GM18858 (cell line): ENCODE results near the gene ST3GAL6.

Experiments used
- ATAC-seq: cut with Tn5 transposase; IDR thresholded peaks from one replicate; pipeline ENCODE4 v1.9.1; 2021; ENCODE audit not compliant: unreplicated experiment

Gene ST3GAL6, protein sequence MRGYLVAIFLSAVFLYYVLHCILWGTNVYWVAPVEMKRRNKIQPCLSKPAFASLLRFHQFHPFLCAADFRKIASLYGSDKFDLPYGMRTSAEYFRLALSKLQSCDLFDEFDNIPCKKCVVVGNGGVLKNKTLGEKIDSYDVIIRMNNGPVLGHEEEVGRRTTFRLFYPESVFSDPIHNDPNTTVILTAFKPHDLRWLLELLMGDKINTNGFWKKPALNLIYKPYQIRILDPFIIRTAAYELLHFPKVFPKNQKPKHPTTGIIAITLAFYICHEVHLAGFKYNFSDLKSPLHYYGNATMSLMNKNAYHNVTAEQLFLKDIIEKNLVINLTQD

DNA sequence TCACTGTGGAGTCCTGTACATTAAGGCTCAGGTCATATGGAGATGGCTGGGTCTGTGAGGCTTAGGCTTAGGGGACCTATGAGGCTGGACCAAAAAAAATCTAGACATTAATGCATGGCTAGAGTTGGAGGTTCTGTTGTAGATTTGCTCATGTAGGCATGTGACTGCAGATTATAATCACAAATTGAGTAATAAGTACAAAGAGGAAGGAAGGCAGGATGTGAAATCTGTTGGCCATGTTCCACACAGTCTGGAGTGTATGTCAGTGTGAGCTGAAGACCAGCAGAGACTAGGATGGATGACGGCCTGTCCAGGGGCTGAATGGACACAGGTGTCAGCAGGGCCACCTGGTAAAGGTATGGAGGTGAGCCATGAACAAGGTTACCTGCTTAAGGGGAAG is at the start of gene ST3GAL6:
TSS of gene ST3GAL6 (plus strand) at position 265 of the 400 bp plus-strand sequence. CDS start 5,101 bp downstream, outside the sequence.
- no peak for ATAC-seq

DNA sequence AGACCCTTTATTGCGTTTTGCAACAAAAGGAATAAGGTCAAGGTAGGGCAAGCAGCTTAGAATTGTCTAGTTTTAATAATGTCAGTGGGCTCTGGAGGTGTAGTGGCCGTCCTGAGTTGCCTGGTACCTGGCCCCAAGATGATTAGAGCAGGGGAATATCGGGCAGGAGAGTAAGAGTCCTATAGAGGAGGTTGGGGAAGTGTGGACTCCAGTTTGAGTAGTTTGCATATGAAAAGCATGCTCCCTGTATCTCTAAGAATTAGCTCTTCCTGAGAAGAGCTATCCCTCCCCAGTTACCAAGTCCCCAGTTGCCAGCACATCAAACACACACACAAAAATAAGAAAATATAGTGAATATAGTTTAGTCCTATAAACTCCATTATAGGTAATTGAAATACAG is 49.2 kb upstream of the ST3GAL6 start:
- ATAC-seq: no peak

DNA sequence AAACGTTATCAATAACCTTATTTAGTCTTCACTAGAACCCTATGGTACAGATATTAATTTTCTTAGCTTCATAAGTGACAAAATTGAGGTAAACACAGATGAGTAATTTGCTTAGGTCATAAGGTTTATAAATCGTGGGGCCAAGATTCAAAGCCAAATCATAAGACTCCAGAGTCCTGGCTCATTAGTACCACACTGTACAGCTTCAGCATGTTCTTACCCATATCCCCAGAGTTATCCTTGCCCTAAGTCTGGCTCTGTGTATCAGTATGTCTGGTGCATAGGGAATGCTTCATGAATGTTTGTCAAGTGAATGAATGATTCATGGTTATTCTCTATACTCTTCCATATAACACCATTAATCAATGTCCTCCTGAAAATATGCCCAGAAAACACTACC is 45.6 kb upstream of the ST3GAL6 start:
- no peak for ATAC-seq

DNA sequence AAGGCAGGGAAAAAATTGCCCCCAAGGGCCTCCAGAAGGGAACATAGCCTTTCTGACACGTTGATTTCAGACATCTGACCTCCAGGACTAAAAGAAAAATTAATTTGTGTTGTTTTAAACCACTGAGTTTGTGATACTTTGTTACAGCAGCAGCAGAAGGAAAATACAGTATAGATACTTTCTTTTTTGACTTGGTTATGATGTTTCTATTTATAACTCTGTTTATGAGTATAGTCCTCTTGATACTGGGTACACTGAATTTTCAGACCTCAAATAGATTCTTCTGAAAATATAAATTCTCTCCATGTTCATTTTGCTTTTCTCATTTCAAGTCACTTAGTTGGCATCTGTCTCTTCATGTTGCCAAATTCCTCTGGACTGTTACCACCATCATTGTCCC is 44.4 kb upstream of the ST3GAL6 start:
- no peak for ATAC-seq

DNA sequence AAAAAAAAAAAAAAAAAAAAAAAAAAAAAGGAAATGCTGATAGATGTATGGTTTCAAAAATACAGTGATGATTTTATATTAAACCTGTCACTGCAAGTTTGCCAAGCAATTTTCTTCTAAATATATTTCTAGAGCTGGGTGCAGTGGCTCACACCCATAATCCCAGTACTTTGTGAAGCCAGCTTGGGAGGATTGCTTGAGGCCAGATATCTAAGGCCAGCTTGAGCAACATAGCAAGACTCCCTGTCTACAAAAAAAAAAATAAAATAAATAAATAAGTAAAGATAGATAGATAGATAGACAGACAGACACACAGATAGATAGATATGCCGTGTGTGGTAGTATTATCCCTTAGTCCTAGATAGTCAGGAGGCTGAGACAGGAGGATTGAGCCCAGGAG is 41.4 kb upstream of the ST3GAL6 start:
- ATAC-seq: no peak

DNA sequence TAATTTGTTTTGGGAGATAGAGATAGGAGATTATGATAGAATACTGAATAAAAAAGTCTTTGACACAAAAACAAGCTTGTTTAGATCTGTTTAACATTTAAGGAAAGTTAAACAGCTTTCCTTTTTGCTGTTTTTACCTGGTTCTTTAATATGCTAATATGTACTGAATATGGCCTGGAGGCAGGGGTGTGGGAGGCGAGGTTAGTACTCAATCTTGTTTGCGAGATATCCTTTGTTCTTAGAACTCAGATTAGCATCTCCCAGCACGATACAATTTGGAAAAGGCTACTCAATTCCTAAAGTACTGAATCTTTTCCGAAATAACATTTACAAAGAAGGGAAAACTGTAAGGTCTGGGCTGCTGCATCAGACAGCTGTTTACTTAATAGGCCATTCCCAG is 40.8 kb upstream of the ST3GAL6 start:
- no peak for ATAC-seq

DNA sequence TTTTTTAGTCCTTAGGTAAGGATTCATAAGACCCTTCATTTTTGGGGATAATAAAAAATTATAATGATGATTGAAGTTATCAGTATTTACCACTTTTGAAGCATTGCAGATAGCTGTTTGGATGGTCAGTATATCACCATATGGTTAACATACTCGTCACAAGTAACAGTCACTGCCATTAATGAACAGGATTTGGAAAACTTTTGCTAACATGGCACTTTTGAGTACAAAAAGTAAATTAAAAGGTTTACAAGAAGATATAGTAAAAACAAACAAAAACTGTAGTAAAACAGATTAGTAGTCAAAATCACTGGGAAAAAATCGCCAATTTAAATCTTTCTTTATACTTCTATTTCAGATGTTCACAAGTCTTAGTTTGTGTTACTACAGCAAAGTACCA is 37.8 kb upstream of the ST3GAL6 start:
- ATAC-seq: no peak

DNA sequence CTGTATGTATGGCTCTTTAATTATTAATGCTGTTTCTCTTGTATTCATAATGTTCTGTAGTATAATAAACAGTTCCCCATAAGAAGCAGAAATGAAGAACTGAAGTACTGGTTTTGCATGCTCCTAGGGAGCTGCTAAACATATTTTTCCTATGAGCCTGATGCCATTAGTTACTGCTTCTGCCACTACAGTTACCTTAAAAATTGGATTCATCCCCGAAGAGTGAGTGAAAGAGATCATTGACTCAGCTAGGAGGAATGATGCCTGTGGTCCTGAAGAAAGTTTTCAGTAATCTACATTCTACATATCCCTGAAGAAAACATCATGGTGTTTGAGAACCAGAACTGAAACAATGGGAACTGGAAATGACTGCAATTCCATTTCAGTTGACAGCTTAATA is 37.1 kb upstream of the ST3GAL6 start:
- no peak for ATAC-seq

DNA sequence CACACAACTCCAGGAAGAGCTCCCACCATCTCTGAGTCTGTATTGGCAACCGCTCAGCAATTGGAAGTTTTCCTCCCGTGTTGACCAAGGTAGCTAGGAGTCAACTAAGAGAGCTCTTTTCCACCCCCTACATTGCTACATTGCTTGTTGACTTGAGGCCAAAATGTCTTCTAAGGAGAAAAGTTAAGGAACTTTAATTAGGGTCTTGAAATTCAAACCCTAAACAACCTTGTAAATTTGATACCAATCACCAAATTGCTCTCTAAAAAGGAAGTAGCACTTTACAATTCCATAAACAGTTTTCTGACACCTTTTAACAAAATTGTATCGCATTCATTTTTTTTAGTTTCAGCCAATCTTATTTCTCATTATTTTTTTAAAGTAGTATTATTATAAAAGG is 35.5 kb upstream of the ST3GAL6 start:
- no peak for ATAC-seq

DNA sequence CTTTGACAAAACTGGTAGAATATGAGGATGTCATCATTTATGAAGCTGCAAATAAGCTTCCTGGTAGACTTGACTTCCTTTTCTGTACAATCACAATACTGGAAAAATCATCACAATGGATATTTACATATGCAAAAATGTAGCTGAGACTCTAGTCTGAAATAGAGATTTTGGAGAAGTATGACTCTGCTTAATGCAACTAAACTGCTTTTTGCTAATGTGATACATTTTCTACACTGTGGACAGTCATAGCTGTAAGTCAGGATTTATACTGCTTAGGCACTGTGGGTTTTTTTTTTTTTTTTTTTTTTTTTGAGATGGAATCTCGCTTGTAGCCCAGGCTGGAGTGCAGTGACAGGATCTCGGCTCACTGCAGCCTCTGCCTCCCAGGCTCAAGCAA is 34.5 kb upstream of the ST3GAL6 start:
- no peak for ATAC-seq

DNA sequence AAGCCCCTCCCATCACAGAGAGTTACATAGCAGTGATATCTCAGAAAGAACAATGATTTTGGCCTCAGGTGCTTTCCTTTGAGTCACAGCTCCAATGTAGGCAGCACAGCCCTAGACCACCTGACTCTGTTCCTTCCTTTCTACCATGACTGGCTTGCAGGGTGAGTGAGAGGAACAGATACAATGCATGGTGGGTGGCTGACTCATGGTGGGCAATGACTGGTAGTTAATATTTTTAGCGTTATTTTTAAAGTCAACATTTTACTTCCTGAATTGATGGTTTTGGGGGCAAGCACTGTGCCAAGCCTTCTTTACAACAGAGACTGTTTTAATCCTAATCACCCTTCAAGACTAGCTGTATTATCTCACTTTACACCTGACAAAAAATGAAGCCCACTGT is 32.8 kb upstream of the ST3GAL6 start:
- peak; percentile 56 for ATAC-seq

DNA sequence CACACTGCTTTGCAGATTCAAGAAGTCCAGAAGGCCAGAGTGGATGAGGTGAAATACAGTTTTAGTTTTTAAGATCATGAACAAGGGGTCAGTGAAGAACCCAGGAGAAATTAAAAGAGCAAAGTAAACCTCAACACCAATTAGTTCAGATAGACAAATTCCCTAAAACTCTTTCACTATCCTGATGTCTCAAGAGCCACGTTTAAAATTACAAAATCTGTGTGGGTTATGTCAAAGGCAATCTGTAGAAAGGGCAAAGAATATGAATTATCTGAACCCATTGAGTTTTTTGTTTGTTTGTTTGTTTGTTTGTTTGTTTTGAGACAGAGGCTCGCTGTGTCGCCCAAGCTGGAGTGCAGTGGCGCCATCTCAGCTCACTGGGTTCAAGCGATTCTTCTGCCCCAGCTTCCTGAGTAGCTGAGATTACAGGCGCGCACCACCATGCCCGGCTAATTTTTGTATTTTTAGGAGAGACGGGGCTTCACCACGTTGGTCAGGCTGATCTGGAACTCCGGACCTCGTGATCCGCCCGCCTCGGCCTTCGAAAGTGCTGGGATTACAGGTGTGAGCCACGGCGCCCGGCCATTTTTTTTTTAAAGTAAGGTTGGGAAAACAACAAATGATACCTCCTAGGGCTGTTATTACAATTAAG is 32.1 kb upstream of the ST3GAL6 start:
- ATAC-seq: no peak

DNA sequence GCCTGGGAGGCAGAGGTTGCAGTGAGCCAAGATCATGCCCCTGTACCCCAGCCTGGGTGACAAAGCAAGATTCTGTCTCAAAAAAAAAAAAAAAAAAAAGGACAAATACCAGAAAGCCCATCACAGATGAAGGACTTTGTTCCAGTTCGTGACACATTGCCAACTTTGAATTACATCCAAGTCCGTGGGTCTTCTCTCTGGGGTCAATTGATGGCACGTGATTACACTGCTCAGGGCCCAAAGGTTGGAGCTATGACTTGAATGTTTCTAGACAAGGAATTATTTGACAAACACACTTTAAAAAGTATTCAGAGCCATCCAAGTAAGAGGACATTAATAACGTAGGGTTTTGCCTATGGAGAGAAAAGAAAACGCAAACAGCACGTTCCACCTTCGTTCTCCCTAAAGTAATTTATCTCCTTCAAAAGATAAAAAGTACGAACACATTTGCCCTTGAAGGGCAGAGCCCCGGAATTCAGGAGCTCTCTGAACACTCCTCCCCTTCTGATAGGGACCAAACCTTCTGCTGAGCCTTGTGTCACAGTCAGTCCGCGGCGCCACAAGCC is 31.3 kb upstream of the ST3GAL6 start:
- ATAC-seq: no peak

DNA sequence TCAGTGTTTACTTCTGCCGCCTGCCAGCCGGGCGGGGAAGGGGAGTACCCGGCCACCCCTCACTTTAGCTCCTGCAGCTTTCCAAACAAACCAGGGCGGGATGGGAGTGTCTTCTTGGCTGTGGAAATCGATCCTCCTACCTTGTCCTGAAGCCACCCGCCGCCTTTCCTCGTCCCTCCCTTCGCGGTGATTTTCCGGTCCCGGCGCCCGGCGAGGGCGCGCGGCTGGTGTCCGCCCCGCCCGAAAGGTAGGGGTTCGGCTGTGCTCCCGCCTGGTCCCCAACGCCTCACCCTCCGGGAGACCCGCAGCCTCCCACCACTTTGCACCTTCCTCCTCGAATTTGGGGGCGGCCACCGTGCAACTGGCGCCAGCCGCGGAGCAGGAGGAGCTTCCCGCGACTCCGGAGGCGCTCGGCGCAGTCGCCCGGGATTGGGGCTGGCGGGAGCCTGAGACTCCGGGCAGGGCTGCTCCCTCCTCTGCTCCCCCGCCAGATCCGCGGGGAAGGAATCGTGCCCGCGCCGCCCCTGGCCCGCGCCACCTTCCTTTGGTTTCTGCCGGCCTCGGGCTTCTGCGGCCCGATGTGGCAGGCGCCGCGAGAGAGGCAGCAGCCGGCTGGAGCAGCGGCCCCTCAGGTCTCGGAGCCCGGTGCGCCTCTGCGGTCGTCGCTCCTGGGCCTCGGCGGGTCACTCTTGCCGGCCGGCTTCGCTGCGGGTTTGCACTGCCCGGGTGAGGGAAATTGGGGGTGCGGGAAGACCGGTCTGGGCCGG is 30.7 kb upstream of the ST3GAL6 start:
- ATAC-seq: peak; percentile 28

DNA sequence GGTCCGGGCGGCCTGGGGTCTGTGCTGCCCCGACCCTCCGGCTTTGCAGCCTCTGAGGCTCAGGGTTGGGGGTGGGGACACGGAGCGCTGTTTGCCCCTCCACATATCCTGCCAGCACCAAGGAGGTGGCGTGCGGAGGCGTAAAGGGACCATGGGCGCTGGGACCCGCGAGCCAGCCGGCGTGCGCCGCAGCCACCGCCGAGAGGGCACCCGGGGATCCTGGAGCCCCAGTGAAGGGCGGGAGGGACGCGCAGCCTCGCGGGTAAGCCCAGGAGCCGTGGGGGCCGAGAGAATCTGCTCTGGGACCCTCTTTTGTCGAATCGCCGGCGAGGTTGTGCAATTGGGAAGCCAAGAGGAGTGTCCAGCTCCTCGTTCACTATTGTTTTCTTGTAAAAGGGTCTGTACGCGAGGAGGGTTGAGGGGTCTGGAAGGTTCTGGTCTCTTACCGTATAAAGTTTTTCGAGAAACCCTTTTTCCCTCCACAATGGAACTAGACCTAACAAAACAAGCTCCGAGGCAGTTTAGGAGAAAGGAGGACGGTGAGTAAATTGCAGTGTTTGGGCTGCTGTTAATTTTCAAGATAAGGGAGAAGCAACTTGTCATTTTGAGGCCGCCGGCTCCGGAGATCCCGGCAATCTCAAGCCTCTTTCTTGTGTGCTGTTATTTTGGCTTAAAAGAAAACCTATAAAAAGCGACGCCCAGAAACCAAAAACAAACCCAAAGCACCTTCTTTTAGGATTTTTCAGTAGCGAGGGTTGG is 29.9 kb upstream of the ST3GAL6 start:
- peak; percentile 9 for ATAC-seq

DNA sequence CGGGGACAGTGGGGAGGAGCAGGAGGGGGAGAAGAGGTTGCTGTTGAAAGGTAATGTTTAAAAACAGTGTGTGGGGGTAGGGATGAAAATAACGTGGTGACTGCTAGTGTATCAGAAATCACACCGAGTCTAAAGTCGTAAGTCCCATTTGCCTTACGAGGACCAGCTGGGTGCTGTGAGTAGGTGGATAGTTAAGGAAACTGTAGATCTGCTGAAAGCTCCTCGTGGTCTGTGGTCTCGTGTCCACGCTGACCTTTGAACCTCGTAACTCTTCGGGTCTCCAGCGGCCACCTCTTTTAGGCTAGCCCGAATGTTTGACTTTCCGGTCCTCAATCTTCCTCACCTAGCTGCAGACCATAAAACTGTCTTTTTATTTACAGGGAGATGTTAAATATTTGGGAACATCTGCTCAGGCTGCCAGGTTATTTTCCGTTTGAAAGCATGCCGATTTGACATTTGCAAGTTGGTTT is 29.3 kb upstream of the ST3GAL6 start:
- no peak for ATAC-seq

DNA sequence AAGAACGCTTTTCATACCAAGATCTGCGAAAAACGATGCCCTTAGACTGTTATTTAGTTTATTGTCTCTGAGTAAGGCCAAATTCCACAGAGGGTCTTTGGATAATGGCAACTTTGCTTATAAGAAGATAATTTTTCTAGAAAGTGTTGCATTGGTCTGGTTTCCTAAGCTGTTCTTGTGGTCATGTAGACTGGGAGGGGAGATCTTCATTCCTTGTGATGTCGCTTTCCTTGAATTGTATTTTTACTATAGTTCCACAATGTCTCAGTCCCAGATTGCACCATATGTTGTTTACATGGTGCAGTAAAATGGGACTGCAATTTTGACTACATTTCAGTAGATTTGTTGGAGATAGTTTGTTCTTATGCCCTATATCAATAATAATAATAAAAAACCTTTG is 28.8 kb upstream of the ST3GAL6 start:
- no peak for ATAC-seq

DNA sequence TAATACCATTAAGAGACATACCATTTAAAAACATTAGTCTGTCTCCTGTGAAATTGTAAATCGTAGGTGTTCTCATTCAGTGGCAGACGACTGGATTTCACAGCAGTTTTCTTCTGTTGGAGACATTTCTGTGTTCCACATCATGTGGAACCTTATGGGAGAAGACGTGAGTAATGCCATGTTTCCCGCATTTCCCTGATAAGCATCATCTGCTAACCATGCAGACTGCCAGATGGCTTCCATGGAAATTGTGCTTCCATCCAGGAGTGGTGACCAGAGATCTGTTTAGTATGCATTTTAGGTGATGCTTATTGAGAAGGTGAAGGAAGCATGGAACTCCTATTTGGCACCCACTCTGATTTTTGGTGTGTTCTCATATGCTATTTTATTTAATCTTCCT is 28.4 kb upstream of the ST3GAL6 start:
- ATAC-seq: no peak

DNA sequence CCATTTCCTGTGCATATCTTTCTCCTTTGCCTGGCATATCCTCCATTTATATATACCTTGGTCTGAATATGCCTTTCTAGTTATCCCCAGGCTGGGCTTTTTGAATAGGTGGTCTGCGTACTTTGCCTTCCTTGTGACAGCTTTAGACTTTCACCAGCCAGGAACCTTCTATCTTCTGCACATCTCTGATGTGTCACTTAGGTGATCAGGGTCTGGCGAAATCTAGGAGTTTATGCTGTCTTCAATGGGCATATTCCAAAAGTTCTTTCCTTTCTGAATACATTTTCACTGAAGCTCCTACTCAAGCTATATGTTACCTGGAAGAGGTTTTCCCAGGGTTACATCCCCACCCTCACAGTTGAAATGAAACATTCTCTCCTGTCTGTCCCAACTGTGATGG is 27.8 kb upstream of the ST3GAL6 start:
- no peak for ATAC-seq

DNA sequence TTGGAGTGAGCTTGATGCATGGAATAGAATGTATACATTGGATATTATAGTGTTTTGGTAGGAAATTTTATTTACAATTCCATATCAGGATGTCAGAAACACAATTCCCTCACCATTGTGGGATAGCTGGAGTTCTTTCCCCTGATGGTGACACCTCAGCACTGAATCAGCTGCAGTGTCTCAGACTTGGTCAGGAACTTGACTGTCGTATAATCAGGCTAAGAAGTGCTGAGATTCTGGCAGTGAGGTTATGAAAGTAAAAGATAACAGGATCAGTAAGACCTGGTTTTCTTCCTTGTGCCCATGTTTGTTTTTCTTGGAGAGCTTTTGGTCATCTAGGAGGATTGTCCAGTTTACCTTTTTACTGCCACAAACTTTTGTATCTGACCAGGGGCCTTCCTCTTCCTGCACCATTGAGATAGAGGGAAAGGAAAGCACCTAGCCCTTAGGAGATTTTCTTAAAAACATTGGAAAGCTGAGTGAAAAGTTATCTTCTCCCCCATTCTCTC is 27.3 kb upstream of the ST3GAL6 start:
- ATAC-seq: no peak

DNA sequence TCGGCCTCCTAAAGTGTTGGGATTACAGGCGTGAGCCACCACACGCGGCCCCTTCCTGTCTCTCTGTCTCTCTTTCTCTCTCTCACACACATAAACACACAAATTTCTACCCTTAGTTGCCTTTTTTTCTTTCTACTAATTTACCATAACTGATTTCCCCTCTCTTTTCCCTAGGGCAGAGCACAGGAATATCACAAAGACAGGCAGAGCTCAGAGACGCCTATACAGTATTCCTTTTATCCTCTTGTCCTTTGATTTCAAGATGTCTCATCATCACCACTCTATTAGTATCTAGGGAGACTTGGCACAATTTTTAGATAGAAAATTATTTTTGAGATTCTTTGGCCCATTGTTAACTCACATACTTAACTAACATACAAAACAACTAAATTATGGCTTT is 25.8 kb upstream of the ST3GAL6 start:
- no peak for ATAC-seq
